NCI-H128 (cell line): ENCODE measurements around the gene LHX3.

Source experiments
- DNase-seq: peaks from one replicate; lab custom pipeline; 2025; ENCODE audit not compliant: unreplicated experiment; lab: John Stamatoyannopoulos, UW

Gene LHX3

DNA sequence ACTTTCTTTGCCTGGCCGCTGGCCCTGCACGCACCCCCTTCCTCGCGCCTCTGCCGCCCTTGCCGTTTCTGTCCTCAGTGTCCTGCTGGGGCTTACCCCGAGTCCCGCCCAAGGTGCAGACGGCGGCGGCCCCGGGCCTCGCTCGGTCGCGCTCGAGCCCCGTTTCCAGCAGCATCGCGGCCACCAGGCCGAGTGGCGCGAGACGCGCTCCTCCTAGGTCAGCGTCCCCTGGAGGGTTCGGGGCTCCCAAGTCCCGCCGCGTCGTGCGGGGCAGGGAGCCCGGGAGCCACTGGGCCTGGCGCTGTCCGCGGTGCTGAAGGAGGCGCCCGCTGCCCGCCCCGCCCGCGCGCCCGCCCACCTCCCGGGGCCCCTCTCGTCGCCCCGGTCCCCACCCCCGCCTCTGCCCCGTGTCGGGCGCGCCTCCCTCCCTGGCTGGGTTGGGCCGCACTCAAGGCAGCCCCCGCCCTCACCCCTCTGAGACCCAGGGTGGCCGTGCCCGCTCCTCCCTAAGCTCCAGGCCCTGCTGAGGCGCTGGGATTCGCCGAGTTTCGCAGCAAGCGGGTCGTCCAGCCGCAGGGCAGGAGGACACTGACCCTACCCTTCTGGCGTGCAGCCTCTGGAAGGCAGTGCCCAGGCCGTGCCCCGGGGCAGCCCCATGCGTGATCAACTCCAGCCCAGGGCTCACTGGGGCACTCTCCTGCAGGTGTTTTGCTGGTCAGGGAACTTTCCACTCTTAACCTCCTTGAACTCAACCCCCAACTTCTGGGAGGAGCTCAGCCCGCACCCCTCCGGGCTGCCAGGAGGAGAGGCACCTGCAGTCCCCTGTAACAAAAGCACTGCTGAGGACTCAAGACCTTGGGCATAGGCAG lies at the start of gene LHX3:
LHX3 (minus strand) TSS at position 291 of the 869 bp plus-strand sequence; CDS start at position 175, 116 bp downstream.
- DNase-seq, result no peak

DNA sequence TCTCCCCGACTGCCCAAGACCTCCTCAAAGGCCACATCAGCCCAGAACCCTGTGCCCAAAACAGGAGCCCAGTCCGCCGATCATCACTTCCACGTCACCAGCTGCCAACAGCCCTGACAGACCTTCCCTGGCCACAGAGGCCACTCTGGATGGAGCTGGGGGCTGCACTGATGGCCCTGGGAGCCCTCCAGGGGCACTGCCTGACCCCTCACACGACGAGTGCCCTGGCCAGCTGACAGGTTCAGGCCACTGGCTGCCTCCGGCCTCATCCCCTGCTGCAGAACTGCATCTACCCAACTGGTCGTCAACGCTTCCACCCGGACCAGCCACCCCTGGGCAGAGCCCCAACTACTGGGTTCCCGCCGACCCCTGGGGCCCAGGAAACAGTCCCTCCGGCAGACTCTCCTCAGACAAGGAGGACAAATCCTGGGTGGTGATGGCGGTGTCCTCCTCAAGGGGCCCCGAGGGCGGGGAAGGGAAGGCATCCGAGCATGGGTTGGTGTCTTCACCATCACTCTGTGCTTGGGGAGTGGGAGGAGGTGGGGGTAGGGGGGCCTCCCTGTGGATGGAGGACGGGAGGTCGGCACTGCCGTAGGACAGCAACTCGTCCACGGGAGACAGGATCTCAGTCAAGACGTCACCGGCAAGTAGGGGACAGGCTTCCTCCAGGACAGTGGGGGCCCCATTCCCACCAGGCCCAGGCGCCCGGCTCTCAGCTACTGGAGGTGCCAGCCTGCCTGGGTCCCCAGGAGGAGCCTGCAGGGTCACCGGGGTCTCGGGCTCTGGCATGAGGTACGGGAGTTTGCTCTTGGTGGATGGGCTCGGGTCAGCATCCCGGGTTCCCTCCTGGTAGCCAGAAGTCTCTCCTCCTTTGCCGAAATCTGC lies 48.6 kb upstream of the LHX3 start:
- no peak for DNase-seq

DNA sequence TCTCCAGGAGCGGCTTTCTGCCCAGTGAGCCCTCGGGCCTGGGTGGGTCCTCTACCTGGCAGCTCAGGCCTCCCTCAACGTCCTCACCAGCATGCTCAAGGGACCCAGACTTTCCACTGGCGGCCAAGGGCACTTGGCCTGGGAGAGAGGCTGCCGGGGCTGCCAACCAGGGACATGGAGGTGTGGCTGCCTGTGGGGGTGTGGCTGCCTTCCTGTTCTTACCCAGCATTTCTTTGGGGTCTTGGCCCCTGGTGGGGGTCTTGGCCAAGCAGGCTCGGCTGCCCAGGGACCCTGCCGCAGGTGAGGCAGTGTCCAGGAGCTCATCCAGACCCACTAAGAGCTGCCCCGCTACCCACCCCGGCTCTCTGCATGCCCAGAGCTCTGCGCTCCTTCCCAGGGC lies 47.9 kb upstream of the LHX3 start:
- no peak for DNase-seq

DNA sequence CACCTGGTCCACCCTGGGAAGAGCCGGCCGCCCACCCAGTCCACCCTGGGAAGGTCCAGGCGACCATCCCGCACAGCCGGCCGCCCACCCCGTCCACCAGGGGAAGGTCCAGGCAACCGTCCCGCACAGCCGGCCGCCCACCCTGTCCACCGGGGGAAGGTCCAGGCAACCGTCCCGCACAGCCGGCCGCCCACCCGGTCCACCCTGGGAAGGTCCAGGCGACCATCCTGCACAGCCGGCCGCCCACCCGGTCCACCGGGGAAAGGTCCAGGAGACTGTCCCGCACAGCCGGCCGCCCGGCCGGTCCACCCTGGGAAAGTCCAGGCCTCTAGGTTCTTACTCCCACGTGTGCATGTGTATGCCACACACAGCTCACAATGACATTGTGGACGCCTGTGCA lies 47.4 kb upstream of the LHX3 start:
- DNase-seq, result no peak

DNA sequence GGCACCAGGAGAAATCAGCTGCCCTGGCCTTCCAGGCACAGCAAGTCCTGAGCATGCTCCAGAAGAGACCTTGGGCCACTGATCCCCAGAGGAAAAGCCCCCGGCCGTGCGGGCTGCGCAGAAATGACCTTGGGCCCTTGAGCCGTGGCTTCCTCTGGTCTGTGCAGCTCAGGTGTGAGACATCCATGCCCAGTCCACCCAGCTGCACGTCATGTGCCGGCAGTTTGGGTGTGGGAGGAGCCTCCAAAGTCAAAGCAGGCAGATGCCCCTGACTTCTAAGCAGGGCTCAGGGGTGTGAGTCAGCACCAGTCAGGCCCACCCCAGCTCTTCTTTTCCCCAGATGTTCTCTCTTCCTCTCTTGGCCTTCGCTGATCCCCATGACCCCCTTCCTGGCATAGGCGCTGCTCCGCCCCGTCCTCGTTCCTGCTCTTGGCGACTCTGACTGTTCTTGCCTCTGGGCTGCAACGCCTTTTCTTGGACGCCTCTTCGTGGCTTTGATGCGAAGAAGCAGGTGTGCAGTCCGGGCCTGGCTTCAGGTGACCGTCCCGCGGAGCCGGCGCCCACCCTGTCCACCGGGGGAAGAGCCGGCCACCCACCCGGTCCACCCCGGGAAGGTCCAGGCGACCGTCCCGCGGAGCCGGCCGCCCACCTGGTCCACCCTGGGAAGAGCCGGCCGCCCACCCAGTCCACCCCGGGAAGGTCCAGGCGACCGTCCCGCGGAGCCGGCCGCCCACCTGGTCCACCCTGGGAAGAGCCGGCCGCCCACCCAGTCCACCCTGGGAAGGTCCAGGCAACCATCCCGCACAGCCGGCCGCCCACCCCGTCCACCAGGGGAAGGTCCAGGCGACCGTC lies 46.6 kb upstream of the LHX3 start:
- DNase-seq, result no peak

DNA sequence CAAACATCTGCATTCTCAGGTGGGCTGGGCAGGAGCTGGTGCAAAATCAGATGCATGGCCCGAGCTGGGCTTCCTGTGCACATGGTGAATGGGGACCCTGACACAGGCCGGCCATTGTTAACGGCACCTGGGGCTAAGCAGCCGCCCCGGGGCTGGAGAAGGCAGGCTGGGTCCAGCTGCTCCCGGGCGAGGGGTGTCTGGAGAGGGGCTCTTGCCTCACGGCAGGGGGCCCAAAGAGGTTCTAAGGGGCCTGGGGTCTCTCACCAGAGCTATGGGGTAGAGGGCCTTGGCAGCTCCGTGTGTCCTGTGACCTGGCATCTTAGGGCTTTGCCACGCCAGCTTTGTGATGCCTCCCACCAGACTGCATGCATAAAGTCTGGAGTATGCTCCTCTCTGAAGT lies 45.7 kb upstream of the LHX3 start:
- DNase-seq, result no peak

DNA sequence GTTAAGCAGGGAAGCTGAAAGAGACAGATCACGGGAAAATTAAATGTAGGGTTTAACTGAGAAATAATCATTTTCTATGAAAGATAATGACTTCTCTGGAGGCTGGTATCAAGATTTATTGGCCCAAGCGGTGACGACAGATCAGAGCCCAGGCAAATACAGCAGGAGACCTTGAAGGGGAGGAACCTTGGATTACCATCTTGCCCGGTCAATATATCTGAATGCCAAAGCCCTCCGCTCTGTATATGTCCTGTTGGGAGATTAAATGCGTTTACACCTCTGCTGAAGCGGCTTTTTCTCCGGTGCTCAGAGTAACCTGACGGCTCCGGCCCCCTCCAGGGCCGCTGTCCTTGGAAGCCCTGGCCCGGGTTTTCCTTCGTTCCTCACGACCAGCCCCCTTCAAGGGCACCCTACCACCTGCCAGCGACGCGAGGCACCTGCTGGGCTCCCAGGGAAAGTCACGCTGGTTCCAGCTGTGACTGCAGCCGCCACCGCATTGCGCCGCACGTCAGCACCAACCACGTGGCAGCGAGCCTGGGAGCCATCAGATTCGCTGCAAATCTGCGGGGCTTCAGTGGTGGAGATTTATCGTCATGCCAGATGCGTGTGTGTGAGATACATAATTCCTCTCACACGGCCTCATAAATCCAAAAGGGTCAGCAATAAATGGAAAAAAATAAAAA lies 45.1 kb upstream of the LHX3 start:
- peak; percentile 19 for DNase-seq

DNA sequence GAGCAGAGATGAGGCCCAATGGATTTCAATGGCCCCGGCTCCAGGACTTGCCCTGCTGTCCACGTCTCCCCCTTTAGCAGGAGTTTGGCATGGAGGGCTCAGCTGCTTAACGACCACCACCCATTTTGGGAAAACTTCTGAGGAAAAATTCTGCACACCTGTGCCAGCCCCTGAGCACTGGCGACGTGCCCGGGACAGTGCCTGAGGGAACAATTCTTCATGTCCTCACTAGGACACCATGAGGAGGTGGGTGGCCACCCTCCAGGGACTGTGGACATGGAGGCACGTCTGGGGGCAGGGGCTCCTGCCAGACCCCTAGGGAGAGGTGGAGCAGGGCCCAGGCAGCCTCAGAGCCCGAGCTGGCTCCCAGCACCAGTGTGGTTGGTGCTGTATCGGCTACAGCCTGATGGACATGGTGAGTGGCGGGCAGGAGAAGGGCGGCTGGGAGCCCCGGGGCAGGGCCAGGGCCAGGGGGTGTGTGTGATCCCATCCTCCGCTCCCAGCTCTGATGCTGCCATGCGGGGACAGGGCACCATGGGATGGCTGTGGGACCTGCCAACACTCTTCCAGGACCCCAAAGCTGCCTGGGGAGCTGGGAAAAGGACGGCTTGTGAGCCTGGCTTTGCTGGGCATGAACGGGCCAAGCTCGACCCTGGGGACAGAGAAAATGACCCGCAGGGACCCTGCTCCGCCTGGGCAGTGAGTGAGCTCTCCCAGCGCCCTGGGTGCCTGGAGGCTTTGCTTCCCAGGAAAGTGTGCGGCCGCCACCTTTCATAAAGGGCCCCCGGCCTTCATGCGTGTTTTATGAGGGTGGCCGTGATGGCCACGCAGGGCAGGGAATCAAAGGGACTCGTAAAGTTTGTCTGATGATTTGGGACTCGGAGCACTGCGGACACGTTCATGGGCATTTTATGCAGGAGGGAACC lies 44.3 kb upstream of the LHX3 start:
- DNase-seq, result no peak

DNA sequence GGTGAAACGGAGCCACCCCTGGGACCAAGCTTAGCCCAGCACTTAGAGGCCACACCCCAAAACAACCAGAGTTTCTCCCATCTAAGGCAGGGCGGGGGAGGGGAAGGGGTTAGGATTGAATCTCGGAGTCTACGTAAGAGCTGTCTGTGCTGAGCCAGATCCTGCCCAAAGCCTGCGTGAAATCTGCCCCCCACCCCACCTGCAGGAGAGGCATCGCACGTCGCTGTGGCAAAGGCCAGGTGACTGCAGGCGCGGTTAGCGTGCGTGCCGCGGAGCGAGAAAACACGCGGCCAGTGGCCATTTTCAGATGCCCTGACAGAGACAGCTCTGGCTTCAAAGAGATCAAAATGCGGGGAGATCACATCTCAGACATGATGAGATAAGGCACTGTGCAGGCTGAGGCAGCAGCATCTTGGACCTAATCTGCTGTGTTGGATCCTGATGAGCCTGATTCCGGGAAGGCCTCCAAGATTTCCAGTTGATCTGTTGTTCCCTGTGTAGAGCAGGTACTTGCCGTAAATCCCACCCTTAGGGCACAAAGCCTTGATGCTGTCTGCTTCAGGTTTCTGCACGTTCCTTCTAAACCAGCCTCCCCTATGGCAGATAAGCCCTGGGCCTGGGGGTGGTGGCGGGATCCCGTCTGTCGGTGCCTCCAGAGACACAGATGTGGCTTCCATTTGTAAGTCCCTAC lies 43.2 kb upstream of the LHX3 start:
- DNase-seq, result no peak

DNA sequence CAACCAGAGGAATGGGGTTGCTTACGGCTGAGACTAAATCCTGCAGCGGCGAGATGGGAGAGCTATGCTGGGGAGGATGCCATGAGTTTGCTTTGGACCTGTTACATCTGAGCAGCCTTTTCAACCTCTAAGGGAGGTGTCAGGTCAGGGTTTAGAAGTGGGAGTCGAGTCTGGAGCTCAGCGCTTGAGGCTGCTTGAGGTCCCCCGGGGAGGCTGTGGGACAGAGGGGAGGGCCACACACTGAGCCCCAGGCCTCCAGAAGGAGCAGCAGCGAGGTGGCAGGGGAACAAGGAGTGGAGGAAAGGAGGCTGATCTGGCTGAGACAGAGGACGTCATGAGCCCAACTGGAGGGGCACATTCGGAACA lies 42.6 kb upstream of the LHX3 start:
- no peak for DNase-seq

DNA sequence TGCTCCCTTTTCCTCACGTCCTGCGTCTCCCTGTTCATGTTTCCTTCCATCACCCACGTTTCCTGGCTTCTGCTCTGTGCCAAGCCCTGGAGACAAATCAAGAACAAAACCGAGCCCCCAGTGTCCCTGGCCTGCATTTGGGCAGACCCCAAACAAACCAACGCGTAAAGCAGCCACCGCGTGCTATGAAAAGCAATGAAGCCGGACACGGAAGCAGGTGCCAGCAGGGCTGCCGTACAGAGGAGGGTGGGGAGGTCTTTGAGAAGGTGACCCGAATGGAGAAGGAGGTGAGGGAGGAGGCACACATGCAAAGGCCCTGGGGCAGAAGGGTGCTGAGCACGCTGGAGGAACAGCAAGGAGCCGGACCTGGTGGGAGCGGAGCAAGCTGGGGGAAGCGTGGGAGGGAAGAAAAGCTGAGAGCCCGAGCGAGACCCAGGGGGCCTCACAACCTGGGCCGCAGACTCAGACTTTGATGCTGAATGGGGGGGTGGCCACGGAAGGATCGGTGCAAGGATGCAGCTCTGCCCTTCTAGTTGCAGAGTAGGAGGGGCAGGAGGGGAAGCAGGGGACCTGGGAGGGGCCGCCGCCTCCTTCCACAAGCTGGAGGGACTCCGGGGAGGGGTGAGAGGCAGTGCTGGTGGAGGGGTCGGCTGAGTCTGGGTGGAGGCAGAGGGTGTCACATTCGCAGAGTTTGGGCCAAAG lies 42.1 kb upstream of the LHX3 start:
- no peak for DNase-seq

DNA sequence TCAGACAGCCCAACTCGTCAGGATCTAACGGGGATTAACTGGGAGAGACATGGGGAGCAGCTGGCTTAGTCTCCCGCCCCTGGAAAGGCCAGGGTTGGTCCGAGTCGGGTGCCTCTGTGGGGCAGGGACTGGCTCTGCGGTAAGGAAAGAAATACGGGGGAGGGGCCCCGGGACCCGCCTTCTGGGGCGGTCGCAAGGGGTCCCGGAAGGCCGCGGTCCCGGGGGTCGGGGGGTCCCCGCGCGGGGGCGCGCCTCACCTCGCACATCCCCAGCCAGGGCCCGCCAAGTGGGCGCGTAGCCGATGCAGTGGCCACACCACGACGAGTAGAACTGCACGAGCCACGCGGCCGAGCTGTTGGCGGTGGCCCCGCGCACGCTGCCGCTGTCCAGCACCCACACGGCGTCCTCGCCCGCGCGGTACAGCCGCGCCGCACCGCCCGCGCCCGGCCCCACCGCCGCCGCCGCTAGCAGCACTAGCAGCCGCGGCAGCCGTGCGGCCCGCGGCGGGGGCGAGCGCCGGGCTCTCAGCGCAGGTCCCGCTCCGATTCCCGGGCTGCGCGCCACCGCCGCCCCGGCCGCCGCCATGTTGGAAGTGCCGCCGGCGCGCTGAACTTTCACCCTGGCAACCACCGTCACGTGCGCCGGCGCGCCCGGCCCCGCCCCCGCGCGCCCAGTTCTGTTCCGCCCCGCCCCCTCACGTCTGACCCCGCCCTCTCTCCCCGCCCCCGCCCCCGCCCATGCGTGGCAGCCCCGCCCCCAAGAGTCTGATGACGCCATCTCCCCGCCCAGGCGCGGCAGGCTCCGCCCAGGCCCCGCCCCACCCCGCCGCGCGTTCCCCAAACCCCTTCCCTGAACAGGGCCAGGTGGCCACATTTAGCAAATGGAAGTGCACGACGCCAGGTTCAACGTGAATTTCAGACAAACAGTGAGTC lies 40.6 kb upstream of the LHX3 start, which contains the start of gene QSOX2:
QSOX2 (minus strand) TSS at position 594 of the 932 bp plus-strand sequence; CDS start at position 585, 9 bp downstream.
- DNase-seq, result peak; percentile 64

DNA sequence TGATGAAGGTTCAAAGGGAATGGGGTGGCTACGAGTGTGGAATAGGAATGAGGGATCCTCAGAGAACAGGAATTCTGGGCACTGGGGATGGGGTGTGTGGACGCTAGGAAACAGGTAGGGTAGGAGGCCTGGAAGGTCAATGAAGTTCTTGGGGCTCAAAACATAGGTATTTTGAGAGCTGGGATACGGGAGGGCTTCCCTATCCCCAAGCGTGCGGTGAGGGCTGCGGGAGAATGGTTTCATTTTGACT lies 40.0 kb upstream of the LHX3 start:
- no peak for DNase-seq

DNA sequence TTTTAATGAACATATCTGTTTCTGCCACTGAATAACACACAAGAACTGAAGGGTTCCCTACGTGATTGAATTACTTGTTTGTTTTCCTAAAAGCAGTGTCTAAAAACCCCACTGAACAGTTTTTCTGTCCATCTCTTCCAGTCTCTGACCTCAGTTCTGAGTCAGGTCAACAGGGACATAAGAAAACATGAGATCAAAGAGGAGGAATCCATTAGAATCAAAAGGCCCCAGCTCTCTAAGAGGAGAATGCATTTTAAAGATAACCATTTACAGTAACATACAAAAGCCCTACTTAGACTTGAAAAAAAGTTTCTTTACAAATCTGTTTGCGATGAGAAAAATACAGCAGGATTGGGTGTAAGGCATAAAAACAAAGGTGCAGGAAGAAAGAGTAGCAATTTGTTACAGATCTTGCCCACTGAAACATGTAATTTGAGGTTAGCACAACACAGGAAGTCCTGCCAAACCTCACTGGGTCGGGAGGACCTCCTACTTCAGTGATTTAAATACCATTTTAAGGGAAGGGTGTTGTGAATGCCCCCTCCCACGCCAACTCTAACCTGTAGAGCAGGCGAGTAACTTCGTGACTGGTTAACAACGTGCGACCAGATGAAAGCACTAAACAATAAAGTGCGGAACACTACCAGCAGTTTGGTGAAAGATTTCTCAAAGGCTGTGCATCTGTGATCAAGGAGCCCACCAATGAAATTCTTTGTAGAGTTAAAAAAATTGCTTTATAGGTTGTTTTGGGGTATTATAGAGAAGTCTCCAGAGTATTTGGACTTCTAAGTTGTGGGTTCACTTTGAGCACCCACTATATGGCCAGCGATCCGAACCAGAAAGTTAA lies 39.4 kb upstream of the LHX3 start:
- DNase-seq, result no peak

DNA sequence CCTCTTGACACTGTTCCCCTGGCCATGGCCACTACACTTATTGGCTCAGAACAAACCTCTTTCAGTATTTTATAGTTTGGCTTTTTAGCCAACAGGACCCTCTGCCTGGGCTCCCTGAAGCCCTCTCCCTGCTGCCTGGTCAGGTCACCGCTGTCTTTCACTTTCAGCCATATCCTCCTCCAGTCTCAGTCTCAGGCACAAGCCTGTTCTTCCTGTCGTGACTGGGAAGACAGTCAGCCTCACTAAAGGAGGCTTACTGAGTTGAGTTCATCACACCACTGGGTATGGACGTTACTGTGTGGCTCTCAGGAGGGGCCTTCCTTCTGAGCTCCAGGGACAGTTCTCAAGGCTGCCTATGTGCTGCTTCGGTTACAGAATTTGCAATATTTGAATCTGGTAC lies 38.7 kb upstream of the LHX3 start:
- no peak for DNase-seq

DNA sequence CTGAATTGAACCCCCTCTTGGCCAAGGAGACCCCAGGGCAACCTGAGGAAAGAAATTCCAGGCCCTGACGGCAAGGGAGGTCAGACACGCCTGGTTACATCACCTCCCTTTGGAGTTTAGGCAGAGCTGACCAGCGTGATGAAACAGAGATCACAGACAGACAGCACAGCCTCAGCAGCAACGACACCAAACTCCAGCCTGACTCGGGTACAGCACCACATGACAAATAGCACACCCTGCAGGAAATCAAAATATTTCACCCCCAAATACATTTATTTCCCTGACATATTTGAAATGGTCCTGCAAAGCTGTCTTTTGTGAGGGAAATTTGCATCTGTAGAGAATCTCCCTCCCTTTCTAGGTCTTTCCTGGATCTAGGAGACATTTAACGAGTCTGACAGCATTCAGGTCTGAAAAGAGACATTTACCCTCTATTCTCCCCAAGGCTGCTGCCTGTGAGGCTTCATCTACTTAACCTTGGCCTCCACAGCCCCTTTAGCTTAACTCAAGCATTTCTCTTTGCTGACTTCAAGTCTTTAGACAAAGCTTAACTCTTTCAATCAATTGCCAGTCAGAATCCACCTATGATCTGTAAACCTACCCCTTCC lies 38.1 kb upstream of the LHX3 start:
- DNase-seq, result no peak
